WTC11 (cell line): ENCODE results near the gene PIGQ.

Experiments used
- CBFB ChIP-seq: sonication (generic); formaldehyde crosslinking; IDR thresholded peaks from 2 replicates; pipeline ENCODE4 v1.8.1; 2022; ENCODE audit warnings: mild to moderate bottlenecking, low read depth, missing genetic modification reagents
- FOXP1 ChIP-seq: sonication (generic); formaldehyde crosslinking; IDR thresholded peaks from 2 replicates; pipeline ENCODE4 v1.8.0; 2022; ENCODE audit warnings: missing genetic modification reagents, mild to moderate bottlenecking, moderate library complexity, borderline replicate concordance
- JUN ChIP-seq: sonication (generic); formaldehyde crosslinking; IDR thresholded peaks from 2 replicates; pipeline ENCODE4 v1.8.0; 2023; ENCODE audit warnings: mild to moderate bottlenecking, missing genetic modification reagents
- NFE2L1 ChIP-seq: sonication (generic); formaldehyde crosslinking; IDR thresholded peaks from 2 replicates; pipeline ENCODE4 v1.8.1; 2023; ENCODE audit warnings: missing genetic modification reagents
- NR2C2 ChIP-seq: sonication (generic); formaldehyde crosslinking; IDR thresholded peaks from 2 replicates; pipeline ENCODE4 v1.8.0; 2022; ENCODE audit warnings: mild to moderate bottlenecking, missing genetic modification reagents
- SP1 ChIP-seq: sonication (generic); formaldehyde crosslinking; conservative IDR thresholded peaks from 2 replicates; pipeline ENCODE4 v1.8.1; 2022; ENCODE audit warnings: missing genetic modification reagents
- TCF7 ChIP-seq: sonication (generic); formaldehyde crosslinking; IDR thresholded peaks from 2 replicates; pipeline ENCODE4 v1.8.0; 2022; ENCODE audit warnings: mild to moderate bottlenecking, low read depth, missing genetic modification reagents, moderate library complexity
- TEAD4 ChIP-seq: sonication (generic); formaldehyde crosslinking; IDR thresholded peaks from 2 replicates; pipeline ENCODE4 v1.8.0; 2022; ENCODE audit warnings: mild to moderate bottlenecking, missing genetic modification reagents
- ZNF232 ChIP-seq: sonication (generic); formaldehyde crosslinking; IDR thresholded peaks from 2 replicates; pipeline ENCODE4 v1.8.0; 2022; ENCODE audit warnings: mild to moderate bottlenecking, missing genetic modification reagents
- ZNF396 ChIP-seq: fragments of 250-450 bp; sonication (Bioruptor Pico); IDR thresholded peaks from 2 replicates; pipeline ENCODE4 v1.8.0; 2021; ENCODE audit warnings: mild to moderate bottlenecking, moderate library complexity, borderline replicate concordance
- ZNF416 ChIP-seq: fragments of 250-450 bp; sonication (Bioruptor Pico); IDR thresholded peaks from 2 replicates; pipeline ENCODE4 v1.9.0; 2021; ENCODE audit warnings: mild to moderate bottlenecking, inconsistent platforms
- TF ChIP-seq, protein P1 (sequence below): fragments of 200-600 bp; IDR thresholded peaks from 2 replicates; pipeline ENCODE4 v1.8.0; 2022; ENCODE audit warnings: antibody characterized with exemption
- TF ChIP-seq, protein P2 (sequence below): sonication (generic); formaldehyde crosslinking; IDR thresholded peaks from 2 replicates; pipeline ENCODE4 v1.8.1; 2022; ENCODE audit warnings: mild to moderate bottlenecking, moderate library complexity, missing genetic modification reagents

DNA sequence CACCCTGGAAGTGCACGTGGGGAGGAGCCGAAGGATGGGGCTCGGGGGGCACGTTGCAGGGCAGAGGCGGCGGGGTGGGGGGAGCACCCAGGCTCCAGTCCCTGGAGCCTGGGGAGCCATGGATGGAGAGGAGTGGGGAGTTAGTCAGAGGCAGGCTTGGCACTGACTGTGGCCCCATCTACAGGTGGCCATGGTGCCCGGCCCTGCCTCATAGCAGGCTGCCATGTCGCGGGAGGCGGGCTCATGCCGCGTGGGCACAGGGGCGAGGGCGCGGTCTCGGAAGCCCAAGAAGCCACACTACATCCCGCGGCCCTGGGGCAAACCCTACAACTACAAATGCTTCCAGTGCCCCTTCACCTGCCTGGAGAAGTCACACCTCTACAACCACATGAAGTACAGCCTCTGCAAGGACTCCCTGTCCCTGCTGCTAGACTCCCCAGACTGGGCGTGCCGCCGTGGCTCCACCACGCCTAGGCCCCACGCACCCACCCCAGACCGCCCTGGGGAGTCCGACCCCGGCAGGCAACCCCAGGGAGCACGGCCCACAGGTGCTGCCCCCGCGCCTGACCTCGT, 6.6 kb upstream of the PIGQ start:
- TF ChIP-seq, protein P1, sequence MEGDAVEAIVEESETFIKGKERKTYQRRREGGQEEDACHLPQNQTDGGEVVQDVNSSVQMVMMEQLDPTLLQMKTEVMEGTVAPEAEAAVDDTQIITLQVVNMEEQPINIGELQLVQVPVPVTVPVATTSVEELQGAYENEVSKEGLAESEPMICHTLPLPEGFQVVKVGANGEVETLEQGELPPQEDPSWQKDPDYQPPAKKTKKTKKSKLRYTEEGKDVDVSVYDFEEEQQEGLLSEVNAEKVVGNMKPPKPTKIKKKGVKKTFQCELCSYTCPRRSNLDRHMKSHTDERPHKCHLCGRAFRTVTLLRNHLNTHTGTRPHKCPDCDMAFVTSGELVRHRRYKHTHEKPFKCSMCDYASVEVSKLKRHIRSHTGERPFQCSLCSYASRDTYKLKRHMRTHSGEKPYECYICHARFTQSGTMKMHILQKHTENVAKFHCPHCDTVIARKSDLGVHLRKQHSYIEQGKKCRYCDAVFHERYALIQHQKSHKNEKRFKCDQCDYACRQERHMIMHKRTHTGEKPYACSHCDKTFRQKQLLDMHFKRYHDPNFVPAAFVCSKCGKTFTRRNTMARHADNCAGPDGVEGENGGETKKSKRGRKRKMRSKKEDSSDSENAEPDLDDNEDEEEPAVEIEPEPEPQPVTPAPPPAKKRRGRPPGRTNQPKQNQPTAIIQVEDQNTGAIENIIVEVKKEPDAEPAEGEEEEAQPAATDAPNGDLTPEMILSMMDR: no peak
- TF ChIP-seq ZNF232 (CRISPR knock-in tag) (no peak), SP1 (CRISPR knock-in tag) (no peak), FOXP1 (CRISPR knock-in tag) (no peak), ZNF396 (CRISPR knock-in tag) (no peak), JUN (CRISPR knock-in tag) (no peak), ZNF416 (CRISPR knock-in tag) (no peak), TEAD4 (CRISPR knock-in tag) (no peak), NR2C2 (CRISPR knock-in tag) (no peak), CBFB (CRISPR knock-in tag) (no peak), TCF7 (no peak), NFE2L1 (CRISPR knock-in tag) (no peak)
- TF ChIP-seq, protein P2, sequence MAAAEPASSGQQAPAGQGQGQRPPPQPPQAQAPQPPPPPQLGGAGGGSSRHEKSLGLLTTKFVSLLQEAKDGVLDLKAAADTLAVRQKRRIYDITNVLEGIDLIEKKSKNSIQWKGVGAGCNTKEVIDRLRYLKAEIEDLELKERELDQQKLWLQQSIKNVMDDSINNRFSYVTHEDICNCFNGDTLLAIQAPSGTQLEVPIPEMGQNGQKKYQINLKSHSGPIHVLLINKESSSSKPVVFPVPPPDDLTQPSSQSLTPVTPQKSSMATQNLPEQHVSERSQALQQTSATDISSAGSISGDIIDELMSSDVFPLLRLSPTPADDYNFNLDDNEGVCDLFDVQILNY (CRISPR knock-in tag): no peak
